SH-SY5Y (cell line): ENCODE results near the gene GPR15.

ENCODE experiments used
- GATA2 ChIP-seq: IDR thresholded peaks from 2 replicates; pipeline ENCODE4 v1.6.1; 2011; ENCODE audit warnings: mild to moderate bottlenecking, low read depth, low read length
- GATA3 ChIP-seq: IDR thresholded peaks from 2 replicates; pipeline ENCODE4 v1.6.1; 2011; ENCODE audit warnings: low read depth, mild to moderate bottlenecking, low read length, moderate library complexity

DNA sequence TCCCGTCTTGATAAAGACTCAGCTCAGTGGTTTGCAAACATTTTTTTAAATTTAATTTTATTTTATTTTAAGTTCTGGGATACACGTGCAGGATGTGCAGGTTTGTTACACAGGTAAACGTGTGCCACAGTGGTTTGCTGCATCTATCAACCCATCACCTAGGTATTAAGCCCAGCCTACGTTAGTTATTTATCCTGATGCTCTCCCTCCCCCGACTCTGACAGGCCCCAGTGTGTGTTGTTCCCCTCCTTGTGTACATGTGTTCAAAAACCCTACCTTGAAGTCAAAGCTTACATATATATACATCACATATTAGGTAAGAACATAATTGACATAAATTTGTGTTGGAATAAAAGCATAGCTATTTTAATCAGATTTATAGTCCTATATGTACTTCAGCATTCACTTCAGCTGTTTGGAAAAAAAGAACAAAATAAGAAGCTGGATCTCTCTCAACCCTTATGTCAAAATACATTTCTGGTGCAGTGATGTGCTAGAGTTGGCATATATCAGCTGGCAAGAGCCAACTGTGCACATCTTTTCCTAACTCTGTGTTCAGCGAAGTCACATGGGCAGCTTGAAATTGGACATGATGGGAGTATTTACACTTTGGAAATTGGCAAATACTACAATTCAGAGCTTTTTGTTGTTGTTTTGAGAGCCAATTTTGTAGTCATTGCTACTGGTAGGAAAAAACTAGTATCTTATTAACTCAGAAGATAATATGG is 26.5 kb downstream of the GPR15 start:
- TF ChIP-seq GATA3 (no peak), GATA2 (no peak)
